ENCODE measurements around the gene LAMA3. TPM values are rescaled to one million over a fixed set of nuclear protein-coding genes. Genes with fewer than 3 reads are reported as not detected.
A peak's percentile ranks its signal among the peaks of the same experiment; 100 is the strongest.

Gene LAMA3
- total RNA-seq, 4 donors from 2014 or later: 16.9 to 57.5 (median 48.3) TPM

DNA sequence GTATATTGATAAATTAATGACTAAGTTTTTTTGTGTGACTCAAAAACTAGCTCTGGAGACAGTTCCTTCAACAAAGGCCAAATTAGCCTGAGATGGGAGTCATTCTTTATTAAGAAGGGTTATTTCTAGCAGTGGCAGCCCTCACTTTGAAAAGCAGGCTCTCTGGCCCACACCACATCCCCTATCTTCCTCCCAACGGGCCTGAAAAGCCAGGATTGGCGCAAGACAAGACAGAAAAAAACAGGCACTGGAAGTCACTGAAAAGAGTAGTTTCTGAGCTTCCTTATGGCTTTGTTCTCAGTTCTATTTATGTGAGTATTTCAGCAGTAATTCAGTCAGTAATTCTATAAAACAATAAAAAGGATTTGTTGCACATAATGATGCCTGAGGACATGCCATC, 149.0 kb downstream of the LAMA3 start:
- ATAC-seq (ENCODE audit: low FRiP score) (no peak), DNase-seq (ENCODE audit: low spot score) (no peak)
- no peak for TF ChIP-seq CTCF (IDR thresholded peaks at IDR 0.05)

- no peak for TF ChIP-seq CTCF (IDR thresholded peaks at IDR 0.05)
- ATAC-seq (ENCODE audit: low FRiP score) (no peak), DNase-seq (ENCODE audit: low spot score) (no peak)
These were observed 149.6 kb downstream of the LAMA3 start for GRCh38 chr18:23838801-23839366.

- DNase-seq (ENCODE audit: low spot score): no peak
- ATAC-seq (ENCODE audit: low FRiP score): no peak
- no peak for TF ChIP-seq CTCF (IDR thresholded peaks at IDR 0.05)
These were observed 153.1 kb downstream of the LAMA3 start for GRCh38 chr18:23842305-23842704.

- DNase-seq (ENCODE audit: low spot score) (no peak), ATAC-seq (ENCODE audit: low FRiP score) (peak; percentile 60)
- TF ChIP-seq CTCF (IDR thresholded peaks at IDR 0.05): no peak
These were observed 155.9 kb downstream of the LAMA3 start for GRCh38 chr18:23844991-23845680.

- DNase-seq (ENCODE audit: low spot score) (no peak), ATAC-seq (ENCODE audit: low FRiP score) (no peak)
- TF ChIP-seq CTCF (IDR thresholded peaks at IDR 0.05): no peak
These were observed 156.9 kb downstream of the LAMA3 start for GRCh38 chr18:23845988-23846630.

DNA sequence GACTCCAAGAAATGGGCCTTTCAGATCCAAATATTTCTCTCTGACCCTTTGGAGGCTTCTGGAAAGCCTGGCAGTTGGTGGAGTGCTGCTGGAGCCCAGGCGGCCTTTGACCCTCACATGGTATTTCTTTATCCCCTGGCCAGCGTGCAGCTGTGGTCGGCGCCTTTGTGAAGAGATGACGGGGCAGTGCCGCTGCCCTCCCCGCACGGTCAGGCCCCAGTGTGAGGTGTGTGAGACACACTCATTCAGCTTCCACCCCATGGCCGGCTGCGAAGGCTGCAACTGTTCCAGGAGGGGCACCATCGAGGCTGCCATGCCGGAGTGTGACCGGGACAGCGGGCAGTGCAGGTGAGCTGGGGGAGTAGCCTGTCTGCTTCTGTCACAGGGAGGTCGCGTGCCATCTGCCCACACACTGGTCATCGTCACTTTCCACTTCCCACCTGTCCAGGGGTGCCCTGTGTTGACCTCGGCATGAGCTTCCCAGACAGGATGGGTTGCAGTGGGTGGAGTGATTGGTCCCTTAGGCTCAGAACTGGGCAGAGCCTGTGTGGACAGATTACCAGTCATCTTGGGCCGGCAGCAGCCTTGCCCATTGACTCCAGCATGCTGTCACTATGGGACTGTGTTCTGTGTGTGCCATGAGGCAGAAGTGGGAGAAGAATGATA, 158.2 kb downstream of the LAMA3 start:
- DNase-seq (ENCODE audit: low spot score): no peak
- ATAC-seq (ENCODE audit: low FRiP score): no peak
- TF ChIP-seq CTCF (IDR thresholded peaks at IDR 0.05): no peak

Data from omental fat pad (tissue), 4 donors.